ENCODE data around the gene FBP1.
"Not testable (repeated sequence)": the region's sequence is repeated elsewhere in the genome, so short reads cannot be mapped to it uniquely, and the experiment has no call there.

FBP1 gene

DNA sequence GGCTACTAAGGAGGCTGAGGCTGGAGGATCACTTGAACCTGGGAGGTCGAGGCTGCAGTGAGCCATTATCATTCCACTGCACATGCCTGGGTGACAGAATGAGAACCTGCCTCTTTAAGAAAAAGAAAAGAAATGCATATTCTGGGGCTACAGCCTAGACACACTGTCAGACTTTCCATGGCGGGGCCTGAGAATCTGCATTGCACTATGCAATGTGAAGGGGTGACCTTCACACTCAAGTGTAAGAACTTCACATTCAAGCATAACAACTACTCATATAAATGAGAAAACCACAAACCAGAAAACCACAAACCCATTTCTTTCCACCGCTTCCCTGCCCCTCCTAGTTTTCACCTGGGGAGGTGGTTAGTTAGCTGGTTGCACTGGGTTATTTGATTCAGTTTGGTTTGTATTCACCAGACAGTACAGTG lies 27.7 kb downstream of the FBP1 start:
- DNase-seq = peak; percentile 5

DNA sequence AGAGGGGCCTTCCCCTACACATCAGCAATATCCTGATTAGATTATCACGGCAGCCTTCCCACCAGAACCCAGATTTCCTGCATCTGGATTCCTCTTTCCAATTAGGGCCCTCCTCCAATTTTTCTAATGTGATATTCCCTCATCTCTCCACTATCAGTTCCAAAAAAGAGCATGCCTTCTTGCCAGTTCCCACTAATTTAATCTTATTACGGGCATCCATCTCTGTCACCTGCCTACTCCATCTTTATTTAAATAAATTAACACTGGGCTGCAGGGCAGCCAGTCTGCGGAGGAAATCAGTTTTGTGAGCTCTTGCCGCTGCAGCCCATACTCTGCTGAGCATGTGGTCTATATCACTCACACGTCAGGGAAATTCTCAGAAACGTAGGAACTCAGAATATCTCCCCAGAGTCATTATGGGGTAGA lies 29.1 kb downstream of the FBP1 start:
- no peak for DNase-seq

GRCh38 chr9:94607423-94607691 lies 32.0 kb downstream of the FBP1 start:
- DNase-seq = no peak

GRCh38 chr9:94606646-94607422 lies 32.5 kb downstream of the FBP1 start:
- DNase-seq = no peak

- peak; percentile 45 for DNase-seq
Observed at GRCh38 chr9:94603259-94604160, 35.8 kb downstream of the FBP1 start.

DNA sequence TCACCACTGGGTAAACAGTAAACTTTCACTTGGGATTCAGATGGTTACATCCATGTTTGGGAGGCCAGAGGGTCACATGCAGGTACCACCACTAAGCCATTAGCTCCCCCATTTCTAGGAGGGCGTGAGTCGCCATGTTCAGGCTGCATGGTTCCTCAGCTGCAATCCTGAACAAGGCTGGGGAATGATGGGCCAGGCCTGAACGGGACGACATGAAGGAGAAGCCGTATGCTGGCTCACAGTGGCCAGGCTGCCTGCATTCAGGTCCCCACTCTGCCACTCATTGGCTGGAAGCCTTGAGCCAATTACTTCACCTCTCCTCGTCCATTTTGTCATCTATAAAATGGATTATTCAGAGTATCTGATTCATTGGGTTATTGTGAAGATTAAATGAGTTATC lies 36.7 kb downstream of the FBP1 start:
- DNase-seq = no peak

DNA sequence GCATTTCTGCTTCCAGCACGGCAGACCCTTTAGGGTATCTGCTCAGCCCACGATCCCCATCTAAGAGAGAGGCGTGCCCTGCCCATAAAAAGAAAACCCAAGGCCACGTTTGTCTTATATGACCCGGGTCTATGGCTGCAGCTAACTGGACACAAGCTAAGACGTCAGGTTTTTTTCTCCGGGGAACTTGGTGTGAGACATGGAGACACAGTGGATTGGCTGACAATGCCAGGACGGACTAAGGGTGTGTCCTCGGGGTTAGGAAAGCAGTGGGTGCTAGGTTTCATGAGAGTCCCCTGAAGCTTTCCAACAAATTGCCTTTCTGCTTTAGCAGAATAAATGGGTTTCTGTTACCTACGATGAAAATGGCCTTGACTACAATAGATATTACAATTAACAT lies 38.6 kb downstream of the FBP1 start:
- DNase-seq = no peak

DNA sequence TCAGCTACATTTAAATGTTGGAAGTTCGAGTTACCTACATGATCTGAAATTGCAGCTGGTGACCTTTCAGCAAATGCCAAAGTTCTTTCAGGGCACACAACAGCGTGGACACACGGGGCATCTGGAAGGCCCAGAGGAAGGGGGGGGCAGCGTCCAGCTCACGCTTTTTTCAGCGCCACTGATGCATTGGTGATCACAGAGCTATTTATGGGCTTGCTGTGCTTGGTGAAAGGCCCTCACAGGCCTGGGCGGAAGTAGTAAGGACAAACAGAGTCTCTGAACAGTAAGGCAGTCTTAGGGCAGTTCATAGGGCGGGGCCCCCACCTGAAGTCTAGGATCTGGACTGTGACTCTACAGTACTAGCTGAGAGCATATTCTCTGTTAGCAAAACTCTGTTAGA lies 39.1 kb downstream of the FBP1 start:
- DNase-seq = no peak

- DNase-seq = no peak
Observed at GRCh38 chr9:94599102-94599501, 40.2 kb downstream of the FBP1 start.

DNA sequence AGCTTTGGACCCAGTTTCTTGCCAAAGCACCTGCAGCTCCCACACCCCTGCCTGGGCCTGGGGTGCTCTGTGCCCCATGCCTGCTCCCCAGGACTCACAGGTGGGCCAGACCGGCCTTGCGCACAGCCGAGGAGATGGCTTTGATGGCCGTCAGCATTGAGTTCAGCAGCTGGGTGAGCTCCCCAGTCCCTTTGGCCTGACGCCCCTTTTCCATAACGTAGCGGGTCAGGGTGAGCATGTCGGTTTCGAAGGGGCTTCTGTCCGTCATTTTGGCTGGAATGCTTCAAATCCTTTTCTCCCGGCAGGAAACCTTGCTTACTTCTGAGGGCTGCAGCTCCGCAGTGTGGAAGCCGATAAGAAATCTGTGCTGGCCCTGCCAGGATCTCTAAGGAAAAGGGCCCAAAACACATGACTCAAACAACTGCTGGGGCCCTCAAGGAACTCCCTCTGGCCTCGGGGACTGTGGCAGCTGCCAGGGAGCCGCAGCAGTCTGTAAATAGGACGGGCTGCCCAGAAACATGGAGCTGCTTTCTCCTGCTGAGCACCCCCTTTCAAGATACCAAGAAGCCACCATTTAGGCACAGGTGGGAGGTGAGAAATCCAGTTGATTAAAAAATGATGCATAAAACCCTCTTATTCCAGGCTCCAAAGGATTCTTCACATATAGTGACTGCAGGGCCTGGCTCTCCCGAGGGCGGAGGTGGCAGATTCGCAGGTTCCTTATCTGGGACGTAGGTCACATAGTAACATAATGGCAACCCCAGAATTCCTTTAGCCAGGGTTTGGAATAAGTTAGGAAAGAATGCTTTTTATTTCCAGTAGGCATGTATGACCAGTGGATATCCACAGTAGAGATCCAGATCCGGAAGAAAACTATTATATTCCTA lies 45.6 kb downstream of the FBP1 start, which contains the start of gene FBP2:
TSS of gene FBP2 (minus strand) at position 366 of the 887 bp plus-strand sequence. CDS start at position 268, 98 bp downstream.
- no peak for DNase-seq

DNA sequence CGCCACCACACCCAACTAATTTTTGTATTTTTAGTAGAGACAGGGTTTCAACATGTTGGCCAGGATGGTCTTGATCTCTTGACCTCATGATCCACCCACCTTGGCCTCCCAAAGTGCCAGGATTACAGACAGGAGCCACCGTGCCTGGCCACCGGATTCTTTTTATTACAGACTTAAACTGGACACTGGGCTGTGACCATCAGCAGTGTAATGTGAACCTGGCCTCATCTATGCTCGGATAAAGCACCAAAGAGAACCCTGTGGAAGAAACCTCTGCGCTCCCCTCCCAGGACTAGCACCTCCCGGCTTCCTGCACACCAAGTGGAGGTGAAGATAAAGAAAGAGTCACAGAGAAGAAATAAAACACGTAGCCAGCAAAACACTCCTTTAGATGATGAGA lies 46.6 kb downstream of the FBP1 start:
- DNase-seq = not testable (repeated sequence)

DNA sequence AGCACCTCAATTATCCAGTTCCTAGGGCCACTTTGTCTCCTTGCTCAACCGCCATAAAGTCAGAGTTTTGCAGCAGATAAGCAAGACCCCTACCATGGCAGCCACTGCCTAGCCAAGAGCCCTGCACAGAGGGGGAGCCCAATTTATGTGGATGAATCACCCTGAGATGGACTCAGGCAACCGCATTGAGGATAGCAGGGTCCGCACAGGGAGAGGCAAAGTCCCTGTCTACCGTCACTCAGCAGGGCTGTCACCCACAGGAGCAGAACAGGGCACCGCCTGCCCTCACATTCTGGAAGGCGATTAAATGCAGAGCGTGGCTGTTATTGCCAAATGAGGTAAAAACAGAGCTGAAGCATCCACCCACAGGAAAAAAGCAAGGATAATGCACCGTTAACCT lies 47.4 kb downstream of the FBP1 start:
- DNase-seq = no peak

- DNase-seq = not testable (repeated sequence)
Observed at GRCh38 chr9:94591046-94591545, 48.2 kb downstream of the FBP1 start.

- no peak for DNase-seq
Observed at GRCh38 chr9:94588681-94589080, 50.6 kb downstream of the FBP1 start.

GRCh38 chr9:94586814-94587213 lies 52.5 kb downstream of the FBP1 start:
- DNase-seq = no peak

DNA sequence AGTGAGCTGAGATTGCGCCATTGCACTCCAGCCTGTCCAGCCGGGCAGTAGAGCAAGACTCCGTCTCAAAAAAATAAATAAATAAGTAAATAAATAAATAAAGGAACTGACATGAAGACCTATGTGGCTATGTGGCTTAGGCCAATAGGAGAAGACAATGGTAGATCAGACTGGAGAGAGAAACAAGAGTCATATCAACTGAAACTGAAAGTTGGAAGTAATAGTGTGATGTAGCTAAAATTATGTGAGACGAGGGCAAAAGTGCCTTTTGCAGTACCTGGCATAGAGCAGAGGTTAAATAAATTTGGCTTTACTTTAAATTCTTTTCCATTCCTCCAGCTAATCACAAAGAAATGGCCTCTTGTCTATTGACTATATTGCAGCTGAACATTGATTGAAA lies 53.0 kb downstream of the FBP1 start:
- no peak for DNase-seq

DNA sequence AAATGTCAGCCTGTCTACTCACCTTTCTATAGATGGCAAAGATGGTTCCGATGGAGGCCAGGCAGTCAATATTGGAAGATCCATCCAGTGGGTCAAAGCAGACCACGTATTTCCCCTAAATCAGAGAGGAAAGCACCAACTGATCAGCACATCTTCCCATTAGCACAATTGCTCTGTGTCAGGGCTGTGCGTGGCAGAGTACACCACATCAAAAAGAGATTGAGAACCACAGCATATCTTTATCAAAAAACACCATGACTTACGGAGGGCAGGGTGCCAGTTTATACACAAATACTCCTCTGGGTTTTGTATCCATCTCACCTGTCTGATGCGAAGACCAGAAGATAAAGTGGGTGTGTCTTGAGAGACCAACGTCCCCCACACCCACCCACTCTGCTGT lies 54.8 kb downstream of the FBP1 start:
- no peak for DNase-seq

DNA sequence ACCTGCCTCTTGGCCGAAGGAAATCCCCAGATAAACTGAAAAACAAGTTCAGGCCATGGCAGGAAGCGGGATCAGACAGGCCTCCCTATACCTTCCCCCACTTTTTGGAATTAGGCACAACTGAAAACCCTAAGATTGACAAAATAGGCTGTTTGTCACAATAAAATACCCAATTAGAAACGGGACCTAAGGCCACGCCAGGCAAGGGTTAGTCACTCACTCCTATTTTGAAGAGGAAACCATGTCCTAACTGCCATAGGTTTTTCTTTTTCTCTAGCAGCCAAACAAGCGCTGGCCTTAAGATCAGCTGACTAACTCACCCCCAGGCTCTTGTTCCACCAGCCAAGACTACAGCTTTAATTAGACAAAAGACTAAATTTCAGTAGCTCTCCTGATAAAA lies 57.6 kb downstream of the FBP1 start:
- DNase-seq = no peak

- no peak for DNase-seq
Observed at GRCh38 chr9:94577571-94577970, 61.7 kb downstream of the FBP1 start.

DNA sequence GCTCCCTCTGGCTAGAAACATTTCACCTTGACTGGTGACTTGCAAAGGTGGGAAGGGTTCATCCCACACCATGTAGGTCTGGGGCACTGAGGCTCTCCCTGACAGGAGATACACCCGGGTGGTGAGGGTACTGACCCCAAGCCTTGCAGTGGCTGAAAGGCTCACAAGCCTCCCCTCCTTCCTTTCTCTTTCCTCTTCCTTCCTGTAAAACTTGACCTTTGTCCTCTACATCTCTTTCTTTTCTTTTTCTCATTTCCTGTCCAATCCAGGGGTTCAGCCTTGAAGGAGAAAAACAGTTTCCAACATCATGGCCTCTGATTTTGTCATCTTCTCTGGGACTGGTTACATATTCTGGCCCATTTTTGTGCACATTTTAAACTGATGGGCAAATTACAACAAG lies 62.3 kb downstream of the FBP1 start:
- no peak for DNase-seq

GRCh38 chr9:94576131-94576530 lies 63.2 kb downstream of the FBP1 start:
- no peak for DNase-seq

DNA sequence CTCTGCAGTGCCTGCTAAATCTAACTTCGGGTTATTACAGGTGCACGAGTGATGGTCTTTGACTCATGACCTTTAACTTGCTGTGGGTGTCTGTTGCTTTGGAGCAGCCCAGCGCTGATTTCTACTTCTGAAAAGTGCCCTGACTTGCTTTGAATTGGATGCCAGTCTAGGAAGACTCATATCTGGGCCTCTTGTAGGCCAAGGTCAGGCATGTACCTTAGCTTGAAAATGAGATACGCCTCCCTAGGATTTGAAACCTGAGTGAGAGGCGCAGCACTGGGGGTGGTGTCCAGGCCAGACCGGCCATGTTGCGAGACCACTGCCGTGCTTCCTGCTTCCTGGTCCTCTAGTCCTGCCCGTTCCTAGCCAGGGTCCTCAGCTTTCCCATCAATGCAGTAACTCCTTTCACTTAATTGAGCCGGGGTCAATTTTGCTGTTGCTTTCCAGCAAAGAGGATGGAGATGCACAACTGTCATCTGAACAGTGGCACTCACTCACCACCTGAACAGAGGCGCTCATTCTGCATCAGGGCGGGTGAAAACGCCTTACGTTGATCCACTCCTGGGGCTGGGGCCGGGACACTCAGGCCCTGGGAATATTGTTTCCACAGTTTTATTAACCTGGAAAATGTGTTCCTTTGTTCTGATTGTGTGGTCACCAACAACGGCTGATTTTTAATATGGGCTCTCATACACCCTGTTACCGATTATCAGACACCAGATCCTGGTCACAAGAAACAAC lies 70.2 kb downstream of the FBP1 start:
- no peak for DNase-seq

All from activated T-cell treated with anti-CD3 and anti-CD28 coated beads for 4 hours (primary cell).